Fibroblast of the conjunctiva (primary cell): Measurements from ENCODE around the gene ERN2.

Experiments used
- DNase-seq: peaks from one replicate; pipeline ENCODE4 v3.0.0-alpha.2; 2010; ENCODE audit warnings: low read depth

The ERN2 gene

GRCh38 chr16:23640615-23640930, 72.4 kb downstream of the ERN2 start:
- DNase-seq: no peak
